ENCODE results near the gene EFHD2.
"Not testable (repeated sequence)": the region's sequence is repeated elsewhere in the genome, so short reads cannot be mapped to it uniquely, and the experiment has no call there.

Gene EFHD2

GRCh38 chr1:15456313-15456954 lies 46.7 kb downstream of the EFHD2 start, which contains the start of gene CELA2A:
CELA2A (plus strand) TSS chr1:15456732; CDS start chr1:15456754, 22 bp downstream.
- no peak for DNase-seq

GRCh38 chr1:15457585-15457984 lies 47.9 kb downstream of the EFHD2 start:
- DNase-seq: no peak

GRCh38 chr1:15458388-15458787 lies 48.7 kb downstream of the EFHD2 start:
- not testable (repeated sequence) for DNase-seq

GRCh38 chr1:15459771-15460707 lies 50.4 kb downstream of the EFHD2 start:
- no peak for DNase-seq

GRCh38 chr1:15460708-15461095 lies 51.0 kb downstream of the EFHD2 start:
- no peak for DNase-seq

- not testable (repeated sequence) for DNase-seq
Measured at GRCh38 chr1:15463064-15463800, 53.5 kb downstream of the EFHD2 start.

- not testable (repeated sequence) for DNase-seq
Measured at GRCh38 chr1:15463926-15464322, 54.2 kb downstream of the EFHD2 start.

- DNase-seq: no peak
Measured at GRCh38 chr1:15465674-15466073, 56.0 kb downstream of the EFHD2 start.

- not testable (repeated sequence) for DNase-seq
Measured at GRCh38 chr1:15466955-15467625, 57.4 kb downstream of the EFHD2 start.

- no peak for DNase-seq
Measured at GRCh38 chr1:15468145-15468544, 58.5 kb downstream of the EFHD2 start.

GRCh38 chr1:15469361-15469760 lies 59.7 kb downstream of the EFHD2 start:
- no peak for DNase-seq

- not testable (repeated sequence) for DNase-seq
Measured at GRCh38 chr1:15469821-15470448, 60.2 kb downstream of the EFHD2 start.

GRCh38 chr1:15471067-15471466 lies 61.4 kb downstream of the EFHD2 start:
- DNase-seq: not testable (repeated sequence)

- DNase-seq: not testable (repeated sequence)
Measured at GRCh38 chr1:15471723-15472122, 62.0 kb downstream of the EFHD2 start.

- no peak for DNase-seq
Measured at GRCh38 chr1:15472587-15472986, 62.9 kb downstream of the EFHD2 start.

- no peak for DNase-seq
Measured at GRCh38 chr1:15475752-15476314, 66.1 kb downstream of the EFHD2 start, which contains the start of gene CELA2B. CELA2B (plus strand) TSS chr1:15476104; CDS start chr1:15476126, 22 bp downstream.

GRCh38 chr1:15476927-15477326 lies 67.2 kb downstream of the EFHD2 start:
- DNase-seq: no peak

- no peak for DNase-seq
Measured at GRCh38 chr1:15477646-15478212, 68.0 kb downstream of the EFHD2 start.
